ENCODE data around the gene NPAS3.

Gene NPAS3

GRCh38 chr14:33393895-33394368, 455.3 kb downstream of the NPAS3 start:
- DNase-seq, result no peak

- DNase-seq, result no peak
These were observed 462.6 kb downstream of the NPAS3 start for GRCh38 chr14:33401311-33401710.

GRCh38 chr14:33402604-33403003, 463.9 kb downstream of the NPAS3 start:
- DNase-seq, result no peak

- DNase-seq, result no peak
These were observed 465.4 kb downstream of the NPAS3 start for GRCh38 chr14:33404054-33404453.

GRCh38 chr14:33404964-33405574, 466.4 kb downstream of the NPAS3 start:
- DNase-seq, result no peak

GRCh38 chr14:33406766-33407165, 468.1 kb downstream of the NPAS3 start:
- DNase-seq, result no peak

- no peak for DNase-seq
These were observed 469.6 kb downstream of the NPAS3 start for GRCh38 chr14:33408291-33408690.

- no peak for DNase-seq
These were observed 473.8 kb downstream of the NPAS3 start for GRCh38 chr14:33412450-33412849.

GRCh38 chr14:33413381-33413780, 474.7 kb downstream of the NPAS3 start:
- no peak for DNase-seq

GRCh38 chr14:33414041-33414440, 475.4 kb downstream of the NPAS3 start:
- DNase-seq, result no peak

- no peak for DNase-seq
These were observed 481.5 kb downstream of the NPAS3 start for GRCh38 chr14:33420051-33420627.

- DNase-seq, result no peak
These were observed 491.8 kb downstream of the NPAS3 start for GRCh38 chr14:33430414-33431035.

GRCh38 chr14:33432407-33433023, 493.8 kb downstream of the NPAS3 start:
- DNase-seq, result no peak

GRCh38 chr14:33433396-33433795, 494.7 kb downstream of the NPAS3 start:
- no peak for DNase-seq

- DNase-seq, result no peak
These were observed 497.4 kb downstream of the NPAS3 start for GRCh38 chr14:33435911-33436689.

GRCh38 chr14:33441633-33442032, 503.0 kb downstream of the NPAS3 start:
- DNase-seq, result no peak

- DNase-seq, result no peak
These were observed 505.5 kb downstream of the NPAS3 start for GRCh38 chr14:33444136-33444535.

- no peak for DNase-seq
These were observed 510.6 kb downstream of the NPAS3 start for GRCh38 chr14:33449268-33449667.

GRCh38 chr14:33449703-33450395, 511.2 kb downstream of the NPAS3 start:
- no peak for DNase-seq

GRCh38 chr14:33450416-33450815, 511.7 kb downstream of the NPAS3 start:
- no peak for DNase-seq

GRCh38 chr14:33451211-33451610, 512.5 kb downstream of the NPAS3 start:
- no peak for DNase-seq

- DNase-seq, result no peak
These were observed 514.3 kb downstream of the NPAS3 start for GRCh38 chr14:33452995-33453394.
